PFSK-1 (cell line): ENCODE results near the gene BRSK2.

Experiments
- FOXP2 ChIP-seq: optimal IDR thresholded peaks from 2 replicates; pipeline ENCODE3; 2011; ENCODE audit warnings: borderline replicate concordance, control low read depth, inconsistent platforms; ENCODE audit not compliant: insufficient read depth; ENCODE audit errors: extremely low read length, extremely low read depth
- POLR2AphosphoS5 ChIP-seq: IDR thresholded peaks from 2 replicates; pipeline ENCODE4 v1.6.1; 2012; ENCODE audit warnings: low read depth, mild to moderate bottlenecking, control low read depth, low read length, moderate library complexity
- SIN3A ChIP-seq: IDR thresholded peaks from 2 replicates; pipeline ENCODE4 v1.6.1; 2012; ENCODE audit warnings: mild to moderate bottlenecking, low read length, moderate library complexity, borderline replicate concordance; ENCODE audit not compliant: insufficient read depth
- TAF1 ChIP-seq: IDR thresholded peaks from 2 replicates; pipeline ENCODE4 v1.6.1; 2012; ENCODE audit warnings: low read length, control low read depth, borderline replicate concordance; ENCODE audit not compliant: insufficient read depth
- TF ChIP-seq, protein P1 (sequence below), 2 experiments: IDR thresholded peaks; 2 replicates each; pipeline versions ENCODE4 v1.6.1 to v1.8.0; 2011 to 2012; ENCODE audit warnings: low read depth in 2 of 2, low read length in 2 of 2, control low read depth in 1 of 2, inconsistent platforms in 1 of 2, mild to moderate bottlenecking in 1 of 2, moderate library complexity in 1 of 2; ENCODE audit not compliant: insufficient read depth in 1 of 2

The BRSK2 gene

DNA sequence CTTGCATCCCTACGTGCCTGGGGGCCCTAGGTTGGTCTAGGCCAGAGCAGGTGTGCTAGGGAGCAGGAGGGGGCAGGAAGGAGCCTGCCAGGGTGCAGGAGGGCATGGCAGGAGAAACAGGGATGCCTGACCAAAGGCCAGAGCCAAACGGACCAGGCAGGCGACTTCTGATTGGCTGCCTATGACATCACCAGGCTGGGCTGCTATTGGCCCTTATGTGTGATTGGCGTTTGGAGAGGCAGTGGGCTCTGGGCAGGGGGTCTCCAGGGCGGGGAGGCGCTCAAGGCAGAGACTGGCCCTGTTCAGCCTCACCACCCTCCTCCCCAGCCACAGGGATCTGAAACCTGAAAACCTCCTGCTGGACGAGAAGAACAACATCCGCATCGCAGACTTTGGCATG, 52.4 kb downstream of the BRSK2 start:
- TF ChIP-seq FOXP2: no peak
- TF ChIP-seq, protein P1, sequence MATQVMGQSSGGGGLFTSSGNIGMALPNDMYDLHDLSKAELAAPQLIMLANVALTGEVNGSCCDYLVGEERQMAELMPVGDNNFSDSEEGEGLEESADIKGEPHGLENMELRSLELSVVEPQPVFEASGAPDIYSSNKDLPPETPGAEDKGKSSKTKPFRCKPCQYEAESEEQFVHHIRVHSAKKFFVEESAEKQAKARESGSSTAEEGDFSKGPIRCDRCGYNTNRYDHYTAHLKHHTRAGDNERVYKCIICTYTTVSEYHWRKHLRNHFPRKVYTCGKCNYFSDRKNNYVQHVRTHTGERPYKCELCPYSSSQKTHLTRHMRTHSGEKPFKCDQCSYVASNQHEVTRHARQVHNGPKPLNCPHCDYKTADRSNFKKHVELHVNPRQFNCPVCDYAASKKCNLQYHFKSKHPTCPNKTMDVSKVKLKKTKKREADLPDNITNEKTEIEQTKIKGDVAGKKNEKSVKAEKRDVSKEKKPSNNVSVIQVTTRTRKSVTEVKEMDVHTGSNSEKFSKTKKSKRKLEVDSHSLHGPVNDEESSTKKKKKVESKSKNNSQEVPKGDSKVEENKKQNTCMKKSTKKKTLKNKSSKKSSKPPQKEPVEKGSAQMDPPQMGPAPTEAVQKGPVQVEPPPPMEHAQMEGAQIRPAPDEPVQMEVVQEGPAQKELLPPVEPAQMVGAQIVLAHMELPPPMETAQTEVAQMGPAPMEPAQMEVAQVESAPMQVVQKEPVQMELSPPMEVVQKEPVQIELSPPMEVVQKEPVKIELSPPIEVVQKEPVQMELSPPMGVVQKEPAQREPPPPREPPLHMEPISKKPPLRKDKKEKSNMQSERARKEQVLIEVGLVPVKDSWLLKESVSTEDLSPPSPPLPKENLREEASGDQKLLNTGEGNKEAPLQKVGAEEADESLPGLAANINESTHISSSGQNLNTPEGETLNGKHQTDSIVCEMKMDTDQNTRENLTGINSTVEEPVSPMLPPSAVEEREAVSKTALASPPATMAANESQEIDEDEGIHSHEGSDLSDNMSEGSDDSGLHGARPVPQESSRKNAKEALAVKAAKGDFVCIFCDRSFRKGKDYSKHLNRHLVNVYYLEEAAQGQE (IDR thresholded peaks at IDR 0.05; ENCODE audit: insufficient read depth in 1 of 2, low read depth in 2 of 2, low read length in 2 of 2): no peak
- no peak for TF ChIP-seq POLR2AphosphoS5
- no peak for TF ChIP-seq SIN3A
- TF ChIP-seq TAF1: no peak

GRCh38 chr11:1442807-1443366, 53.2 kb downstream of the BRSK2 start:
- TF ChIP-seq POLR2AphosphoS5 (no peak), SIN3A (no peak), TAF1 (no peak)
- TF ChIP-seq, protein P1 (IDR thresholded peaks at IDR 0.05; ENCODE audit: insufficient read depth in 1 of 2, low read depth in 2 of 2, low read length in 2 of 2): no peak

DNA sequence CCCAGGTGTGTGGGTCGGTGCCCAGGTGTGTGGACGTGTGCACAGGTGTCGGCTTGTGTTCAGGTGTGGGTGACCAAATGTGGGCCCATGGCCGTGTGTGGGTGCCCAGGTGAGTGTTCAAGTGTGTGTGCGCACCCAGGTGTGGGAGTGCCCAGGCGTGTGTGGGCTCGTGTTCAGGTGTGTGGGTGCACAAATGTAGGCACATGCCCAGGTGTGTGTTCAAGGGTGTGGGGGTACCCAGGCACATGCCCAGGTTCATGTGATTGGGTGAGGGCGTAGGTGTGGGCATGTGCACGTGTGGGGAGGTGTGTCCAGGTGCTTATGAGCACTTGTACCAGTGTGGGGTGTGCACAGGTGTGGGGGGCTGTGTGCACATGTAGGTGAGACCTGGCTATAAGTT, 54.0 kb downstream of the BRSK2 start:
- TF ChIP-seq SIN3A (no peak), FOXP2 (no peak), TAF1 (no peak), POLR2AphosphoS5 (no peak)
- TF ChIP-seq, protein P1 (IDR thresholded peaks at IDR 0.05; ENCODE audit: insufficient read depth in 1 of 2, low read depth in 2 of 2, low read length in 2 of 2): no peak

- no peak for TF ChIP-seq FOXP2
- TF ChIP-seq SIN3A: no peak
- no peak for TF ChIP-seq POLR2AphosphoS5
- TF ChIP-seq TAF1: no peak
- TF ChIP-seq, protein P1 (IDR thresholded peaks at IDR 0.05; ENCODE audit: insufficient read depth in 1 of 2, low read depth in 2 of 2, low read length in 2 of 2): no peak
Measured at GRCh38 chr11:1444321-1444720, 54.6 kb downstream of the BRSK2 start.

DNA sequence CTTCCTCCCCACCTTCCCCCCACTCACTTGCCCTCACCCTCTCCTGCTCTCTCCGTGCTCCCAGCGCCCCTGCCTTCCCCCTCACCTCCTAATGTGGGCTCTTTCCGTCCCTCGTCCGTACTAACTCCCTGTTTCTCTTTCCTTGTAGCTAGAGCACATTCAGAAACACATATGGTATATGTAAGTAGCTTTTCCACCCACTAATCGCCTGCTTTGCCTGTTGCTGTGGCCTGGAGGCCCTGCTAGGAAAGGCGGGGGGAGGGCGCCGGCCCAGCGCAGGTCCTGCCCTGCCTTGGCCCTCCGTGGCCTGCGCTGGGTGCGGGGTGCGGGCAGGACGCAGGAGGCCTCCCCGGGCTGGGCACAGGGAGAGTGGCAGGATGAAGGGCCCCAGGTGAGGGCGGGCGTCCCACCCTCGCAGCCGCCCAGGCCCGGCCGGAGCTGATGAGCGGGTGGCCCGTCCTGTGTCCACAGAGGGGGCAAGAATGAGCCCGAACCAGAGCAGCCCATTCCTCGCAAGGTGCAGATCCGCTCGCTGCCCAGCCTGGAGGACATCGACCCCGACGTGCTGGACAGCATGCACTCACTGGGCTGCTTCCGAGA, 55.2 kb downstream of the BRSK2 start:
- TF ChIP-seq POLR2AphosphoS5: no peak
- TF ChIP-seq FOXP2: no peak
- no peak for TF ChIP-seq TAF1
- TF ChIP-seq, protein P1 (IDR thresholded peaks at IDR 0.05; ENCODE audit: insufficient read depth in 1 of 2, low read depth in 2 of 2, low read length in 2 of 2): no peak
- no peak for TF ChIP-seq SIN3A
